ENCODE measurements around the gene CACNA1I.

- no peak for TF ChIP-seq POLR2A (IDR thresholded peaks at IDR 0.05; ENCODE audit: borderline replicate concordance, extremely low read depth, insufficient read depth, insufficient read length)
- TF ChIP-seq REST (IDR thresholded peaks at IDR 0.05; ENCODE audit: low read depth): no peak
- TF ChIP-seq, protein P1, sequence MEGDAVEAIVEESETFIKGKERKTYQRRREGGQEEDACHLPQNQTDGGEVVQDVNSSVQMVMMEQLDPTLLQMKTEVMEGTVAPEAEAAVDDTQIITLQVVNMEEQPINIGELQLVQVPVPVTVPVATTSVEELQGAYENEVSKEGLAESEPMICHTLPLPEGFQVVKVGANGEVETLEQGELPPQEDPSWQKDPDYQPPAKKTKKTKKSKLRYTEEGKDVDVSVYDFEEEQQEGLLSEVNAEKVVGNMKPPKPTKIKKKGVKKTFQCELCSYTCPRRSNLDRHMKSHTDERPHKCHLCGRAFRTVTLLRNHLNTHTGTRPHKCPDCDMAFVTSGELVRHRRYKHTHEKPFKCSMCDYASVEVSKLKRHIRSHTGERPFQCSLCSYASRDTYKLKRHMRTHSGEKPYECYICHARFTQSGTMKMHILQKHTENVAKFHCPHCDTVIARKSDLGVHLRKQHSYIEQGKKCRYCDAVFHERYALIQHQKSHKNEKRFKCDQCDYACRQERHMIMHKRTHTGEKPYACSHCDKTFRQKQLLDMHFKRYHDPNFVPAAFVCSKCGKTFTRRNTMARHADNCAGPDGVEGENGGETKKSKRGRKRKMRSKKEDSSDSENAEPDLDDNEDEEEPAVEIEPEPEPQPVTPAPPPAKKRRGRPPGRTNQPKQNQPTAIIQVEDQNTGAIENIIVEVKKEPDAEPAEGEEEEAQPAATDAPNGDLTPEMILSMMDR (IDR thresholded peaks at IDR 0.05 in 2 of 3, conservative IDR thresholded peaks at IDR 0.05 in 1 of 3; ENCODE audit: borderline replicate concordance in 1 of 3, insufficient read depth in 1 of 3, low read depth in 2 of 3, low read length in 2 of 3): no peak
- TF ChIP-seq EZH2 (IDR thresholded peaks at IDR 0.05): no peak
- no peak for TF ChIP-seq POLR2AphosphoS5 (IDR thresholded peaks at IDR 0.05; ENCODE audit: low read depth, low read length)
- no peak for TF ChIP-seq RAD21 (IDR thresholded peaks at IDR 0.05; ENCODE audit: low read depth)
- TF ChIP-seq EGR1 (IDR thresholded peaks at IDR 0.05; ENCODE audit: low read depth): no peak
- no peak for TF ChIP-seq TCF7L2 (IDR thresholded peaks at IDR 0.05; ENCODE audit: borderline replicate concordance, extremely low read depth, insufficient read depth, insufficient read length)
- TF ChIP-seq YY1 (IDR thresholded peaks at IDR 0.05; ENCODE audit: extremely low read depth, insufficient replicate concordance, low read depth, low read length): no peak
- TF ChIP-seq CBX3 (IDR thresholded peaks at IDR 0.05; ENCODE audit: low read depth): no peak
- TF ChIP-seq ZNF274 (IDR thresholded peaks at IDR 0.05; ENCODE audit: low read depth, low read length): no peak
- no peak for TF ChIP-seq FOSL1 (IDR thresholded peaks at IDR 0.05; ENCODE audit: low read depth)
Observed at GRCh38 chr22:39689421-39689820, 118.9 kb downstream of the CACNA1I start.
